H9 (cell line): ENCODE data around the gene MAPKAPK3. TPM values are rescaled to one million over a fixed set of nuclear protein-coding genes. Genes with fewer than 3 reads are reported as not detected.

Experiments used
- DNase-seq: peaks from one replicate; pipeline ENCODE4 v3.0.0-alpha.2; 2017
- H2AFZ ChIP-seq: one replicate; pipeline ENCODE4 v1.6.1; 2013; ENCODE audit warnings: mild to moderate bottlenecking, low read length, control low read depth, moderate library complexity
- H2AK5ac ChIP-seq: 2 replicates; pipeline ENCODE4 v1.6.1; 2013; ENCODE audit warnings: low read length, control low read depth, mixed read lengths; ENCODE audit not compliant: insufficient read length
- H2BK120ac ChIP-seq: one replicate; pipeline ENCODE4 v1.6.1; 2013; ENCODE audit warnings: low read depth, mild to moderate bottlenecking, low read length, control low read depth, inconsistent platforms; ENCODE audit not compliant: poor library complexity, severe bottlenecking
- H2BK12ac ChIP-seq: 2 replicates; pipeline ENCODE4 v1.6.1; 2013; ENCODE audit warnings: low read length, control low read depth, mixed read lengths, low read depth; ENCODE audit not compliant: insufficient read length
- H2BK15ac ChIP-seq: 2 replicates; pipeline ENCODE4 v1.6.1; 2013; ENCODE audit warnings: low read depth, low read length, control low read depth
- H2BK20ac ChIP-seq: one replicate; pipeline ENCODE4 v1.6.1; 2013; ENCODE audit warnings: low read depth, mild to moderate bottlenecking, low read length, control low read depth, inconsistent platforms; ENCODE audit not compliant: poor library complexity, severe bottlenecking
- H2BK5ac ChIP-seq: 2 replicates; pipeline ENCODE4 v1.6.1; 2013; ENCODE audit warnings: low read length, control low read depth, mixed read lengths; ENCODE audit not compliant: insufficient read length
- H3K14ac ChIP-seq: 2 replicates; pipeline ENCODE4 v1.6.1; 2013; ENCODE audit warnings: low read length, control low read depth; ENCODE audit not compliant: insufficient read depth
- H3K18ac ChIP-seq: 2 replicates; pipeline ENCODE4 v1.6.1; 2013; ENCODE audit warnings: low read depth, mild to moderate bottlenecking, mixed read lengths, low read length, control low read depth; ENCODE audit not compliant: insufficient read length
- H3K23ac ChIP-seq: 2 replicates; pipeline ENCODE4 v1.6.1; 2013; ENCODE audit warnings: low read length, control low read depth, mixed read lengths, low read depth; ENCODE audit not compliant: insufficient read length
- H3K23me2 ChIP-seq: 2 replicates; pipeline ENCODE4 v1.6.1; 2013; ENCODE audit warnings: low read depth, mild to moderate bottlenecking, mixed read lengths, low read length, control low read depth; ENCODE audit not compliant: insufficient read length, poor library complexity, severe bottlenecking
- H3K27ac ChIP-seq: 2 replicates; pipeline ENCODE4 v1.5.1; 2013; ENCODE audit warnings: low read length, control low read depth, mixed read lengths, low read depth; ENCODE audit not compliant: insufficient read length
- H3K27me3 ChIP-seq: 2 replicates; pipeline ENCODE4 v1.6.1; 2013; ENCODE audit warnings: low read length, control low read depth, inconsistent platforms; ENCODE audit not compliant: insufficient read depth
- H3K4ac ChIP-seq: 2 replicates; pipeline ENCODE4 v1.6.1; 2013; ENCODE audit warnings: low read depth, mild to moderate bottlenecking, control low read depth, inconsistent platforms, low read length, moderate library complexity
- H3K4me1 ChIP-seq: 2 replicates; pipeline ENCODE4 v1.6.1; 2013; ENCODE audit warnings: low read length, control low read depth, inconsistent platforms; ENCODE audit not compliant: insufficient read depth
- H3K4me2 ChIP-seq: 2 replicates; pipeline ENCODE4 v1.6.1; 2013; ENCODE audit warnings: low read length, control low read depth, mixed read lengths; ENCODE audit not compliant: insufficient read length, insufficient read depth
- H3K56ac ChIP-seq: 2 replicates; pipeline ENCODE4 v1.6.1; 2013; ENCODE audit warnings: low read depth, mild to moderate bottlenecking, mixed read lengths, low read length, control low read depth; ENCODE audit not compliant: insufficient read length
- H3K79me1 ChIP-seq: 2 replicates; pipeline ENCODE4 v1.6.1; 2013; ENCODE audit warnings: low read depth, mild to moderate bottlenecking, moderate library complexity, low read length, control low read depth, inconsistent platforms; ENCODE audit not compliant: insufficient read depth, poor library complexity, severe bottlenecking
- H3K79me2 ChIP-seq: 2 replicates; pipeline ENCODE4 v1.6.1; 2013; ENCODE audit warnings: low read length, control low read depth, inconsistent platforms; ENCODE audit not compliant: insufficient read depth
- H3K9ac ChIP-seq: 2 replicates; pipeline ENCODE4 v1.6.1; 2013; ENCODE audit warnings: low read length, control low read depth, mixed read lengths; ENCODE audit not compliant: insufficient read length; ENCODE audit errors: extremely low read depth
- H3K9me3 ChIP-seq: one replicate; pipeline ENCODE4 v1.6.1; 2013; ENCODE audit warnings: low read depth, low read length, inconsistent platforms; ENCODE audit not compliant: control insufficient read depth
- H3T11ph ChIP-seq: one replicate; pipeline ENCODE4 v1.6.1; 2013; ENCODE audit warnings: mild to moderate bottlenecking, low read length, control low read depth, inconsistent platforms
- H4K20me1 ChIP-seq: one replicate; pipeline ENCODE4 v1.6.1; 2013; ENCODE audit not compliant: control insufficient read depth, insufficient read length, insufficient read depth
- H4K5ac ChIP-seq: 2 replicates; pipeline ENCODE4 v1.6.1; 2013; ENCODE audit warnings: low read depth, mild to moderate bottlenecking, mixed read lengths, low read length, control low read depth; ENCODE audit not compliant: insufficient read length
- H4K8ac ChIP-seq: replicated peaks from 2 replicates; pipeline ENCODE4 v1.6.1; 2013; ENCODE audit warnings: low read length, control low read depth, mixed read lengths, low read depth; ENCODE audit not compliant: insufficient read length
- H4K91ac ChIP-seq: 2 replicates; pipeline ENCODE4 v1.6.1; 2013; ENCODE audit warnings: low read depth, mild to moderate bottlenecking, moderate library complexity, mixed read lengths, low read length, control low read depth; ENCODE audit not compliant: insufficient read length
- H3K27ac Mint-ChIP-seq, 3 experiments: 2 replicates in 2 of 3; 3 replicates in 1 of 3; pipeline ENCODE4 v1.8.0; 2020 to 2021; ENCODE audit warnings: mixed read lengths in 3 of 3, mild to moderate bottlenecking in 1 of 3, moderate library complexity in 1 of 3
- H3K27me3 Mint-ChIP-seq: 2 replicates; pipeline ENCODE4 v1.8.0; 2021; ENCODE audit warnings: low read depth, mild to moderate bottlenecking, moderate library complexity, mixed read lengths
- H3K36me3 Mint-ChIP-seq, 3 experiments: 2 replicates in 2 of 3; 3 replicates in 1 of 3; pipeline ENCODE4 v1.8.0; 2020 to 2021; ENCODE audit warnings: low read depth in 3 of 3, mixed read lengths in 3 of 3; ENCODE audit not compliant: insufficient read depth in 1 of 3
- H3K4me1 Mint-ChIP-seq, 2 experiments: 2 replicates each; pipeline ENCODE4 v1.8.0; 2020; ENCODE audit warnings: mixed read lengths in 2 of 2
- H3K4me3 Mint-ChIP-seq, 2 experiments: 2 replicates in 1 of 2; 3 replicates in 1 of 2; pipeline ENCODE4 v1.8.0; 2020 to 2021; ENCODE audit warnings: mild to moderate bottlenecking in 2 of 2, mixed read lengths in 2 of 2, moderate library complexity in 1 of 2
- H3K9me3 Mint-ChIP-seq, 2 experiments: 2 replicates in 1 of 2; 3 replicates in 1 of 2; pipeline ENCODE4 v1.8.0; 2020; ENCODE audit warnings: mild to moderate bottlenecking in 2 of 2, mixed read lengths in 2 of 2, moderate library complexity in 1 of 2
- CTCF ChIP-seq: fragments of 200-600 bp; sonication (generic); conservative IDR thresholded peaks from 3 replicates; pipeline ENCODE4 v1.8.0; 2021; ENCODE audit warnings: antibody characterized with exemption, mild to moderate bottlenecking
- WGBS: extraction: QIAGEN DNeasy Blood & Tissue Kit; methylation state at CpG from one replicate; pipeline ENCODE4 v1.1.7; 2013; ENCODE audit warnings: missing lambda C conversion rate, low lambda C conversion rate, mixed read lengths; ENCODE audit not compliant: insufficient read length; ENCODE audit errors: extremely low coverage; 5-methylcytosine and 5-hydroxymethylcytosine counted together
- total RNA-seq: library from RNA; stranded (reverse); gene quantifications from 2 replicates; pipeline ENCODE4 v1.2.1, GENCODE V29; 2021

MAPKAPK3 gene
- total RNA-seq, 1 experiment from 2014 or later: 57.9 TPM

GRCh38 chr3:50580683-50581458 is 36.1 kb upstream of the MAPKAPK3 start:
- no CpG with 5 or more reads among the region's 9 CpGs for WGBS
- Histone ChIP-seq H4K8ac (no peak overlapping the region), H2BK120ac (no peak overlapping the region), H4K20me1 (no peaks in the 10 kb centered on the region), H2BK5ac (no peak overlapping the region), H3K4me2 (no peak overlapping the region), H2BK20ac (no peak overlapping the region), H2AK5ac (no peak overlapping the region), H4K5ac (no peak overlapping the region), H3K79me2 (no peaks in the 10 kb centered on the region), H2BK12ac (no peak overlapping the region), H3K27ac (no peak overlapping the region), H3K14ac (no peak overlapping the region), H3K79me1 (no peaks in the 10 kb centered on the region), H3K27me3 (no peaks in the 10 kb centered on the region), H2AFZ (no peak overlapping the region), H2BK15ac (no peak overlapping the region), H3K18ac (no peak overlapping the region), H4K91ac (no peak overlapping the region), H3K9me3 (no peaks in the 10 kb centered on the region), H3K56ac (no peak overlapping the region), H3K9ac (no peak overlapping the region), H3K4me1 (no peaks in the 10 kb centered on the region), H3T11ph (no peak overlapping the region), H3K4ac (no peak overlapping the region), H3K23me2 (no peaks in the 10 kb centered on the region), H3K23ac (no peak overlapping the region)
- H3K4me1 Mint-ChIP-seq: peaks cover 0 to 3% of the 10 kb centered on the region in 2 experiments; a peak in 2 of 4 replicates
- H3K27me3 Mint-ChIP-seq: no peaks in the 10 kb centered on the region
- TF ChIP-seq CTCF: no peak
- H3K4me3 Mint-ChIP-seq: no peak overlapping the region
- no peak for DNase-seq
- no peak overlapping the region for H3K27ac Mint-ChIP-seq
- H3K9me3 Mint-ChIP-seq: no peaks in the 10 kb centered on the region
- peaks cover 0 to 11% (median 4%) of the 10 kb centered on the region in 3 experiments; a peak in 4 of 7 replicates for H3K36me3 Mint-ChIP-seq
